ENCODE results near the gene FOXN1.

Gene FOXN1

DNA sequence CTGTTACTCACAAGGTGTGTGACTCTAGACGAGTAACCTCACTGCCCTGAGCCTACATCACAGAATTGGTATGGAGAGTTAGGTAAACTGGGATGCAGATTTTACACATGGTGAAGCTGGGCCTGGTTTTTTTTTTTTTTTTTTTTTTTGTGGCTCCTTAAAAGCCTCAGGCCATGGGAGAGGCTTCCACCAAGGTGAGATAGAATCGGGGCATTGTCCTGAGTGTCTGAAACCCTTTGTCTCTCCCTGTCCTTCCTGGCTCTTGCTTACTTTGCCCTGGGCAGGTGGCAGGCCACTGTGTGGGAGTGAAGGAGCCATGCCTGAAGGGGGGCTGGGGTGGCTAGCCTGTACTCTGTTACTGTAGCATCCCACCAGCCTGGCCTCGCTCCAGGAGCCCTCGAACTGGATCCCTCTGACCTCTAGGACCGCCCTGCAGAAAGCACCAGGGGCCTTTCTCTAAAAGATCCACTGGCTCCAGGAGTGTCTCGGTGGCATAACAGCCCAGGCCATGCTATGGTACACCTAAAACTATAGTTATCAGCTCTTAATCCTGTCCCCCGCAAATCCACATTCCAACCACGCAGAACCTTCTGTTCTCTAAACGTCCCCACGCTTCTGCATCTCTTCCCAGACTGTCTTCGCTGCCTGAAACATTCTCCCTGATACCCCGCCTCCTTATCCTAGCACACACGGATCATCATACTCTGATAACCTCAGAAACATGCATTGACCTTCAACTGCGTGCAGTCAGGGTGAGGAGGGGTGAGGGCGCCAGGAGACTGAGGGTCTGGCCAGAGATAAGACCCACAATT is 34.4 kb upstream of the FOXN1 start:
- ChIA-PET CTCF (interaction anchor here (1.3 kb wide), 1 partner anchor 13 kb away, joined by 4 read pairs; no protein-coding TSS in a partner anchor), POLR2A (interaction anchor here (0.7 kb wide), 1 partner anchor 15 kb away, joined by 6 read pairs; no protein-coding TSS in a partner anchor)
- DNase-seq (ENCODE audit: extremely low spot score), result no peak
- TF ChIP-seq, protein P1, sequence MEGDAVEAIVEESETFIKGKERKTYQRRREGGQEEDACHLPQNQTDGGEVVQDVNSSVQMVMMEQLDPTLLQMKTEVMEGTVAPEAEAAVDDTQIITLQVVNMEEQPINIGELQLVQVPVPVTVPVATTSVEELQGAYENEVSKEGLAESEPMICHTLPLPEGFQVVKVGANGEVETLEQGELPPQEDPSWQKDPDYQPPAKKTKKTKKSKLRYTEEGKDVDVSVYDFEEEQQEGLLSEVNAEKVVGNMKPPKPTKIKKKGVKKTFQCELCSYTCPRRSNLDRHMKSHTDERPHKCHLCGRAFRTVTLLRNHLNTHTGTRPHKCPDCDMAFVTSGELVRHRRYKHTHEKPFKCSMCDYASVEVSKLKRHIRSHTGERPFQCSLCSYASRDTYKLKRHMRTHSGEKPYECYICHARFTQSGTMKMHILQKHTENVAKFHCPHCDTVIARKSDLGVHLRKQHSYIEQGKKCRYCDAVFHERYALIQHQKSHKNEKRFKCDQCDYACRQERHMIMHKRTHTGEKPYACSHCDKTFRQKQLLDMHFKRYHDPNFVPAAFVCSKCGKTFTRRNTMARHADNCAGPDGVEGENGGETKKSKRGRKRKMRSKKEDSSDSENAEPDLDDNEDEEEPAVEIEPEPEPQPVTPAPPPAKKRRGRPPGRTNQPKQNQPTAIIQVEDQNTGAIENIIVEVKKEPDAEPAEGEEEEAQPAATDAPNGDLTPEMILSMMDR (IDR thresholded peaks at IDR 0.05; ENCODE audit: control extremely low read depth, extremely low read depth, low read depth, missing control alignments), result no peak

DNA sequence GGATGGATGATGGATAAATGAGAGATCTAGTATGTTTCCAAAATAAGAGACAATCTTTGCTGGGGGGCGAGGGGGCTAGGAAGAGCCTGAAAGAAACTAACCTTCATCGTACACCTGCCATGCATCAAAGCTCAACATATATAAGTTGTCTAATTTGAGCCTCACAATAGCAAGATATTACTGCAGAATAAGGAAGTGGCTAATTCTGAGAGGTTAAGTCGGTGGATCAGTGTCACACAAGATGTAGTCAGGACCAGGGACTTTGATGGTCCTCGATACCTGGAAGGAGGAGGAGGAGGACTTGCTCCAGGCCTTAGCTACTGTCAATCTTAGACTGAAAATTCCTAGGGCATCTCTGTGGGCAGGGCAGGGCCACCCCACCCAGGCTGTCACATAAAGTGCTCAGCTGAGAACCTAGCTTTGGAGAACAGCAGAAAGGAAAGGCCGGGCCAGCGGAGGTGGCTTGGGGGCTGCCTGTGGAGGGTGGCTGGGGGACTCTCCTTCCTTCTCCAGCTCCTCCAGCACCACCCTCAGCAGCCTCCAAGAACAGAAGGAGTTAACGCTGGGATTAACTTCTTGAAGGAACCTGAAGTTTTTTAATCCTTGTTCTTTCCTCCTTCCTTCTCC is 33.2 kb upstream of the FOXN1 start:
- no peak for DNase-seq (ENCODE audit: extremely low spot score)
- ChIA-PET CTCF (interaction anchor here (0.8 to 1.3 kb wide), 3 partner anchors 12 to 22 kb away, joined by 3 to 4 read pairs (median 3); no protein-coding TSS in a partner anchor), POLR2A (no interaction called here)
- TF ChIP-seq, protein P1 (IDR thresholded peaks at IDR 0.05; ENCODE audit: control extremely low read depth, extremely low read depth, low read depth, missing control alignments), result no peak

DNA sequence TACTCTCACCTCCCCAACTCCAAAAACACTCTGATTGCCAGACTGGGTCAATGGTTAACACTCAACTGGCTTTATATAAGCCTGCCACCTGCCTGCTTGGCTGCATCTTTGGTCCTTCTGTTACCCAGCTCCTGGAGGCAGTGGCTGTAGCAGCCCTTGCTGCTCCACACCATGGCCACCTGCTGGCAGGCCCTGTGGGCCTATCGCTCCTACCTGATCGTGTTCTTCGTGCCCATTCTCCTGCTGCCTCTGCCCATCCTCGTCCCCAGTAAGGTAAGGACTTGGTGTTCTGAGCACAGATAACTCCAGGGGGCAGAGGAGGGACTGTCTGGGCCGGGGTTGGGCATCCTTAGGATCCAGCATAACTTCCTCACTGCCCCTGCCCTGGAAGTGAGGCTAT is 32.6 kb upstream of the FOXN1 start, which contains the start of gene SLC13A2:
Gene SLC13A2, plus strand, starts transcription at position 103 of the 400 bp plus-strand sequence. Its CDS starts 69 bp downstream, at position 172.
- TF ChIP-seq, protein P1 (IDR thresholded peaks at IDR 0.05; ENCODE audit: control extremely low read depth, extremely low read depth, low read depth, missing control alignments), result no peak
- ChIA-PET POLR2A (no interaction called here), CTCF (interaction anchor here (1.1 to 1.4 kb wide), 2 partner anchors 22 kb away, joined by 3 read pairs; no protein-coding TSS in a partner anchor)
- no peak for DNase-seq (ENCODE audit: extremely low spot score)

DNA sequence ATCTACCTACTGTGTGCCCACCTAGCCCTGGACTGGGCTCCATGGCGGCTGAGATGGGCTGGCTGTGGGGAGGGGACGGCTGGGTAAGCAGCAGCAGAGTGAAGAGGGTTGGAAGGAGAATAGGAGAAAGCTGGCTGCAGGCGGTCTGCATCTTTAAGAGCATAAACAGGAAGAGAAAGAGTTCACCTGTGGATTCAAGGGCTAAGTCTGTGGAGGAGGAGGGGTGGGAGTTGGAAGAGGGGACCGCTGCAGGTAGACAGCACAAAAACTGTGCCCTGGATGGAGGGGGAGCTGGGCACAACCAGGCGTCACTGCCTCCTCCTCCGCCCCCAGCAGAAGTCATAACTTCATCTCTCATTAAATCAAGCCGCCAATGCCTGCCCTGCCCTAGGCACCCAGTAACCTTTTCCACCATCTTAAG is 32.0 kb upstream of the FOXN1 start:
- CTCF ChIA-PET, result interaction anchor here (0.9 to 1.4 kb wide), 2 partner anchors 11 to 21 kb away, joined by 3 to 4 read pairs; no protein-coding TSS in a partner anchor

DNA sequence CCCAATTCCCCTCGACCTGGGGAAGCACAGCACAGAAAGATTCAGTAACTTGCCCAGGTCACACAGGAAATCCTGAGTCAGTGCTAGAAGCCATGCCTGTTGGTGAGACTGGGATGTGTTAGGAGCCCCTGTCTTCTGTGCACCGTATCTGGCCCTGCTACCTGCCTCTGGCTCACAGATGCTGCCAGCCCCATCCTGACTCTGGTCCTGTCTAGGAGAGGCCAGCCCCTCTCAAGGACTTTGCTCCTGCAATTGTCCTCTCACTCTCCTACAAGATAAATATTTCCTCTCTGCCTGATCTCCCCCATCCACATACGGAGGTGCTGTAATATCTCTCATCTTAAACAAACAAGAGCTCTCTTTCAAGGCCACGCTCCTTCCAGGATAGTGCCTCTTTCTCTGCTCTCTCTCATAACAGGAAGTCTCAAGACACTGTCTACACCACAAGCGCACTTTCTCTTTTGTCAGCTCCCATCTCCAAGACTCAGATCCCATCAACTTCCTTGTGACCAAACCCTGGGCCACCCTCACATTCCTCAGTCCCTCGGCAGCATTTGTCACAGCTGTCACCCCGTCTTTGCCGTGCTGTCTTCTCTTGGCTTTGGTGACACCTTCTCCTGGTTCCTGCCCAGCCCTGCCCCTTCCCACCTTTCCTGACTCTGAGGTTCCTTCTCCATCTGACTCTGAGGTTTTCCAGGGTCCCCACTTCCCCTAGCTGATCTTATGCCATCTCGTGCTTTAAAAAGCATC is 30.8 kb upstream of the FOXN1 start:
- DNase-seq (ENCODE audit: extremely low spot score), result no peak
- ChIA-PET POLR2A (no interaction called here), CTCF (interaction anchor here (1.4 kb wide), 1 partner anchor 20 kb away, joined by 3 read pairs; no protein-coding TSS in a partner anchor)
- TF ChIP-seq, protein P1 (IDR thresholded peaks at IDR 0.05; ENCODE audit: control extremely low read depth, extremely low read depth, low read depth, missing control alignments), result no peak

More for the DNA sequence above, 32.0 kb upstream of the FOXN1 start:
- TF ChIP-seq, protein P1 (IDR thresholded peaks at IDR 0.05; ENCODE audit: control extremely low read depth, extremely low read depth, low read depth, missing control alignments), result no peak
- POLR2A ChIA-PET, result no interaction called here
- DNase-seq (ENCODE audit: extremely low spot score), result no peak
